Neutrophil (primary cell): ENCODE measurements around the gene ZNF343.

ENCODE experiments used
- H3K27ac ChIP-seq: fragments of 200-600 bp; sonication (generic); 2 replicates; pipeline ENCODE4 v1.5.1; 2016; ENCODE audit warnings: mild to moderate bottlenecking, moderate library complexity
- H3K27me3 ChIP-seq: fragments of 200-600 bp; sonication (generic); 2 replicates; pipeline ENCODE4 v1.6.0; 2016; ENCODE audit warnings: mild to moderate bottlenecking
- H3K36me3 ChIP-seq: fragments of 200-600 bp; sonication (generic); 2 replicates; pipeline ENCODE4 v1.5.1; 2017
- H3K4me1 ChIP-seq, 2 experiments: fragments of 200-600 bp in 1 of 2; sonication (generic) in 1 of 2; 1 replicate in 1 of 2; 2 replicates in 1 of 2; pipeline versions ENCODE4 v1.5.1 to v1.6.1; 2013 to 2016; ENCODE audit warnings: low read depth in 1 of 2, low read length in 1 of 2, mild to moderate bottlenecking in 1 of 2, moderate library complexity in 1 of 2; ENCODE audit not compliant: control insufficient read depth in 1 of 2, insufficient read depth in 1 of 2
- H3K4me3 ChIP-seq, 2 experiments: fragments of 200-600 bp in 1 of 2; sonication (generic) in 1 of 2; 1 replicate in 1 of 2; 2 replicates in 1 of 2; pipeline ENCODE4 v1.5.1; 2013 to 2016; ENCODE audit warnings: low read depth in 1 of 2, low read length in 1 of 2, mild to moderate bottlenecking in 1 of 2, moderate library complexity in 1 of 2
- H3K9me3 ChIP-seq: fragments of 200-600 bp; sonication (generic); 2 replicates; pipeline ENCODE4 v1.5.1; 2016
- TF ChIP-seq, protein P1 (sequence below): fragments of 200-600 bp; sonication (generic); IDR thresholded peaks from 2 replicates; pipeline ENCODE4 v1.5.1; 2016; ENCODE audit warnings: antibody characterized with exemption

ZNF343 gene

DNA sequence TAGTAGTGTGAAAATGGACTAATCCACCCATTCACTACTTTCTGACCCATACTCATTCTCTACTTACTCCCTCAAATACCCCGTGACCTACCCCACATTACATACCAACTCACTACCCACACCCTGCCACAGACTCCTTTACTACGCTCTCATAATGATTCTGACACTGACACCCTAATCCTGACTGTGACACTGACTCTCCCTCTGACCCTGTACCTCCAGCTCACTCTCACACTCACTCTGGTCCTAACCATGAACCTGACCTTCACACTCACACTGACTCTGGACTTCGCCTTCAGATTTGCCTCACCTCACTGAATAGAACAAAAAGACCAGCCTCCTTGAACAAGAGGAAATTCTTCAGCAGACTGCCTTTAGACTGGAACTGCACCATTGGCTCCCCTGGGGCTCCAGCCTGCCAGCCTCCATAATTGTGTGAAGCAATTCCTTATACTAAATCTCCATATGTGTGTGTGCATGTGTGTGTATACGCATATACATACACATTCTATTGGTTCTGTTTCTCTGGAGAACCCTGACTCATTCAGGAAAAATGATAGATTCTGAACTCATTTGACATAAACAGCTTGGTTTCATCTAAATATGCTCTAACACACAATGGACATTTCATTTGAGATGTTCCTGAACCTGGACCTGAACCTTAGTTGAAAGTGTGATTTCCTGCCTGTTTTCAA lies 10.5 kb upstream of the ZNF343 start:
- Histone ChIP-seq H3K36me3 (no peaks in the 10 kb centered on the region), H3K9me3 (no peaks in the 10 kb centered on the region), H3K27me3 (peaks cover 57% of the 10 kb centered on the region), H3K27ac (no peak overlapping the region), H3K4me3 (no peak overlapping the region), H3K4me1 (peaks cover 6 to 8% of the 10 kb centered on the region in 2 experiments)
- TF ChIP-seq, protein P1, sequence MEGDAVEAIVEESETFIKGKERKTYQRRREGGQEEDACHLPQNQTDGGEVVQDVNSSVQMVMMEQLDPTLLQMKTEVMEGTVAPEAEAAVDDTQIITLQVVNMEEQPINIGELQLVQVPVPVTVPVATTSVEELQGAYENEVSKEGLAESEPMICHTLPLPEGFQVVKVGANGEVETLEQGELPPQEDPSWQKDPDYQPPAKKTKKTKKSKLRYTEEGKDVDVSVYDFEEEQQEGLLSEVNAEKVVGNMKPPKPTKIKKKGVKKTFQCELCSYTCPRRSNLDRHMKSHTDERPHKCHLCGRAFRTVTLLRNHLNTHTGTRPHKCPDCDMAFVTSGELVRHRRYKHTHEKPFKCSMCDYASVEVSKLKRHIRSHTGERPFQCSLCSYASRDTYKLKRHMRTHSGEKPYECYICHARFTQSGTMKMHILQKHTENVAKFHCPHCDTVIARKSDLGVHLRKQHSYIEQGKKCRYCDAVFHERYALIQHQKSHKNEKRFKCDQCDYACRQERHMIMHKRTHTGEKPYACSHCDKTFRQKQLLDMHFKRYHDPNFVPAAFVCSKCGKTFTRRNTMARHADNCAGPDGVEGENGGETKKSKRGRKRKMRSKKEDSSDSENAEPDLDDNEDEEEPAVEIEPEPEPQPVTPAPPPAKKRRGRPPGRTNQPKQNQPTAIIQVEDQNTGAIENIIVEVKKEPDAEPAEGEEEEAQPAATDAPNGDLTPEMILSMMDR: no peak

GRCh38 chr20:2518558-2518957 lies 9.8 kb upstream of the ZNF343 start:
- Histone ChIP-seq H3K27me3 (peaks cover 54% of the 10 kb centered on the region), H3K9me3 (no peaks in the 10 kb centered on the region), H3K4me1 (peaks cover 4 to 7% of the 10 kb centered on the region in 2 experiments), H3K4me3 (no peak overlapping the region), H3K27ac (no peak overlapping the region), H3K36me3 (no peaks in the 10 kb centered on the region)
- TF ChIP-seq, protein P1: no peak

DNA sequence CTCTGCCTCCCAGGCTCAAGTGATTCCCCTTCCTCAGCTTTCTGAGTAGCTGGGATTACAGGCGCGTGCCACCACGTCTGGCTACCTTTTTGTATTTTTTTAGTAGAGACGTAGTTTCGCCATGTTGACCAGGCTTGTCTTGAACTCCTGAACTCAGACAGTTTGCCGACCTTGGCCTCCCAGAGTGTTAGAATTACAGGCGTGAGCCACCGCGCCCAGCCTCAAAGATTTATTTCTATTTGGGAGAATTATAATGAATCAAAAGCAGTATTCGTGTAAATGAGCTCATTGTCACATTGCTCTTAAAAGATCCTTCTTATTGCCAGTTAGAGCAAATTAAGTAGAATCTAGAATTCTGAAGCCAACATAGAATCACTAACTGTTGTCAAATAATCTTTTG lies 9.4 kb upstream of the ZNF343 start:
- Histone ChIP-seq H3K27ac (no peak overlapping the region), H3K36me3 (no peaks in the 10 kb centered on the region), H3K9me3 (no peaks in the 10 kb centered on the region), H3K4me1 (peaks cover 4 to 7% of the 10 kb centered on the region in 2 experiments), H3K4me3 (no peak overlapping the region), H3K27me3 (peaks cover 55% of the 10 kb centered on the region)
- TF ChIP-seq, protein P1: no peak

DNA sequence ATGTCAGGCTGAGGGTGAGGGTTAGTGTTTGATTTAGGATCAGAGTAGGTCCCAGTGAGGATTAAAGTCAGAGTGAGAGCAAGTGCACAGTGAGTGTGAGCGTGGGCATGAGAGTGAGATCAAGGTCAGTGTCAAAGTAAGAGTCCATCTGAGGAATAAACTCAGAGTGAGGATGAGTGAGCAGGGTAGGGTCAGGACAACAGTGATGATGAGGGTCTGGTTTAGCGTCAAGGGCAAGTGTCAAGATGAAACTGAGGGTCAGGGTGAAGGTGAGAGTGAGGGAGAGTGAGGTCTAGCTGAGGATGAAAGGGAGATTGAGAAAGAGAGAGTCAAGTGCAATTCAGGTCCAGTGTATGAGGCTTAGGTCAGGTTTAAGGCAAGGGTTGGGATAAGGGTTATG lies 7.7 kb upstream of the ZNF343 start:
- TF ChIP-seq, protein P1: no peak
- Histone ChIP-seq H3K27me3 (peaks cover 55% of the 10 kb centered on the region), H3K9me3 (no peaks in the 10 kb centered on the region)

GRCh38 chr20:2515203-2515602 lies 6.5 kb upstream of the ZNF343 start:
- H3K4me1 ChIP-seq: peaks cover 4 to 7% of the 10 kb centered on the region in 2 experiments
- no peaks in the 10 kb centered on the region for H3K36me3 ChIP-seq
- TF ChIP-seq, protein P1: no peak

More for the DNA sequence above, 7.7 kb upstream of the ZNF343 start:
- no peak overlapping the region for H3K27ac ChIP-seq
- no peak overlapping the region for H3K4me3 ChIP-seq
- H3K4me1 ChIP-seq: peaks cover 4 to 7% of the 10 kb centered on the region in 2 experiments
- H3K36me3 ChIP-seq: no peaks in the 10 kb centered on the region

More at GRCh38 chr20:2515203-2515602, 6.5 kb upstream of the ZNF343 start:
- Histone ChIP-seq H3K4me3 (no peak overlapping the region), H3K27me3 (peaks cover 49% of the 10 kb centered on the region), H3K27ac (no peak overlapping the region), H3K9me3 (no peaks in the 10 kb centered on the region)
